ENCODE measurements around the gene C19orf47.
"Not testable (repeated sequence)": the region's sequence is repeated elsewhere in the genome, so short reads cannot be mapped to it uniquely, and the experiment has no call there.

The C19orf47 gene

GRCh38 chr19:40344422-40344821 lies 3.8 kb downstream of the C19orf47 start:
- no peaks in the 10 kb centered on the region for H3K9me3 ChIP-seq (ENCODE audit: control insufficient read depth, insufficient read depth, low read length)
- no CpG with 5 or more reads among the region's 7 CpGs for WGBS (ENCODE audit: insufficient coverage, insufficient read length)
- H3K27ac ChIP-seq (ENCODE audit: low read length), result no peak overlapping the region

GRCh38 chr19:40342644-40343311 lies 5.4 kb downstream of the C19orf47 start:
- H3K4me3 ChIP-seq (ENCODE audit: low read length), result no peak overlapping the region
- H3K9me3 ChIP-seq (ENCODE audit: control insufficient read depth, insufficient read depth, low read length), result no peaks in the 10 kb centered on the region
- H3K4me1 ChIP-seq (ENCODE audit: control insufficient read depth, insufficient read depth, low read length), result no peaks in the 10 kb centered on the region
- H3K27ac ChIP-seq (ENCODE audit: low read length), result no peak overlapping the region
- no peaks in the 10 kb centered on the region for H3K27me3 ChIP-seq (ENCODE audit: control insufficient read depth, insufficient read depth, low read length)
- no peak for DNase-seq (ENCODE audit: low read depth, low spot score)
- no CpG with 5 or more reads among the region's 11 CpGs for WGBS (ENCODE audit: insufficient coverage, insufficient read length)
- no peaks in the 10 kb centered on the region for H3K36me3 ChIP-seq (ENCODE audit: control insufficient read depth, insufficient read depth, low read length)

More at GRCh38 chr19:40344422-40344821, 3.8 kb downstream of the C19orf47 start:
- Histone ChIP-seq H3K27me3 (ENCODE audit: control insufficient read depth, insufficient read depth, low read length) (no peaks in the 10 kb centered on the region), H3K36me3 (ENCODE audit: control insufficient read depth, insufficient read depth, low read length) (no peaks in the 10 kb centered on the region), H3K4me3 (ENCODE audit: low read length) (no peak overlapping the region), H3K4me1 (ENCODE audit: control insufficient read depth, insufficient read depth, low read length) (no peaks in the 10 kb centered on the region)
- DNase-seq (ENCODE audit: low read depth, low spot score), result no peak

GRCh38 chr19:40341601-40342482 lies 6.4 kb downstream of the C19orf47 start:
- no peak for DNase-seq (ENCODE audit: low read depth, low spot score)
- H3K27me3 ChIP-seq (ENCODE audit: control insufficient read depth, insufficient read depth, low read length), result no peaks in the 10 kb centered on the region
- no peak overlapping the region for H3K27ac ChIP-seq (ENCODE audit: low read length)
- H3K36me3 ChIP-seq (ENCODE audit: control insufficient read depth, insufficient read depth, low read length), result no peaks in the 10 kb centered on the region
- H3K4me3 ChIP-seq (ENCODE audit: low read length), result no peak overlapping the region
- WGBS (ENCODE audit: insufficient coverage, insufficient read length), result no CpG with 5 or more reads among the region's 9 CpGs
- H3K9me3 ChIP-seq (ENCODE audit: control insufficient read depth, insufficient read depth, low read length), result no peaks in the 10 kb centered on the region
- no peaks in the 10 kb centered on the region for H3K4me1 ChIP-seq (ENCODE audit: control insufficient read depth, insufficient read depth, low read length)

GRCh38 chr19:40339018-40339728 lies 9.0 kb downstream of the C19orf47 start:
- H3K27me3 ChIP-seq (ENCODE audit: control insufficient read depth, insufficient read depth, low read length), result no peaks in the 10 kb centered on the region
- H3K4me3 ChIP-seq (ENCODE audit: low read length), result no peak overlapping the region
- no peaks in the 10 kb centered on the region for H3K36me3 ChIP-seq (ENCODE audit: control insufficient read depth, insufficient read depth, low read length)
- no CpG with 5 or more reads among the region's 4 CpGs for WGBS (ENCODE audit: insufficient coverage, insufficient read length)
- H3K4me1 ChIP-seq (ENCODE audit: control insufficient read depth, insufficient read depth, low read length), result no peaks in the 10 kb centered on the region
- no peaks in the 10 kb centered on the region for H3K9me3 ChIP-seq (ENCODE audit: control insufficient read depth, insufficient read depth, low read length)
- no peak for DNase-seq (ENCODE audit: low read depth, low spot score)
- H3K27ac ChIP-seq (ENCODE audit: low read length), result no peak overlapping the region

GRCh38 chr19:40337594-40337993 lies 10.6 kb downstream of the C19orf47 start:
- Histone ChIP-seq H3K4me3 (ENCODE audit: low read length) (no peak overlapping the region), H3K27ac (ENCODE audit: low read length) (no peak overlapping the region), H3K36me3 (ENCODE audit: control insufficient read depth, insufficient read depth, low read length) (no peaks in the 10 kb centered on the region), H3K4me1 (ENCODE audit: control insufficient read depth, insufficient read depth, low read length) (no peaks in the 10 kb centered on the region), H3K9me3 (ENCODE audit: control insufficient read depth, insufficient read depth, low read length) (no peaks in the 10 kb centered on the region), H3K27me3 (ENCODE audit: control insufficient read depth, insufficient read depth, low read length) (no peaks in the 10 kb centered on the region)
- no CpG with 5 or more reads among the region's 5 CpGs for WGBS (ENCODE audit: insufficient coverage, insufficient read length)
- DNase-seq (ENCODE audit: low read depth, low spot score), result no peak

- H3K27me3 ChIP-seq (ENCODE audit: control insufficient read depth, insufficient read depth, low read length), result no peaks in the 10 kb centered on the region
- no peak overlapping the region for H3K4me3 ChIP-seq (ENCODE audit: low read length)
- DNase-seq (ENCODE audit: low read depth, low spot score), result no peak
- H3K4me1 ChIP-seq (ENCODE audit: control insufficient read depth, insufficient read depth, low read length), result no peaks in the 10 kb centered on the region
- no peak overlapping the region for H3K27ac ChIP-seq (ENCODE audit: low read length)
- H3K36me3 ChIP-seq (ENCODE audit: control insufficient read depth, insufficient read depth, low read length), result no peaks in the 10 kb centered on the region
- WGBS (ENCODE audit: insufficient coverage, insufficient read length), result no CpG with 5 or more reads among the region's 2 CpGs
- no peaks in the 10 kb centered on the region for H3K9me3 ChIP-seq (ENCODE audit: control insufficient read depth, insufficient read depth, low read length)
Measured at GRCh38 chr19:40337107-40337506, 11.1 kb downstream of the C19orf47 start.

GRCh38 chr19:40336601-40336900 lies 11.6 kb downstream of the C19orf47 start:
- no CpG with 5 or more reads among the region's 2 CpGs for WGBS (ENCODE audit: insufficient coverage, insufficient read length)
- Histone ChIP-seq H3K36me3 (ENCODE audit: control insufficient read depth, insufficient read depth, low read length) (no peaks in the 10 kb centered on the region), H3K27ac (ENCODE audit: low read length) (no peak overlapping the region), H3K9me3 (ENCODE audit: control insufficient read depth, insufficient read depth, low read length) (no peaks in the 10 kb centered on the region), H3K4me1 (ENCODE audit: control insufficient read depth, insufficient read depth, low read length) (no peaks in the 10 kb centered on the region), H3K4me3 (ENCODE audit: low read length) (no peak overlapping the region), H3K27me3 (ENCODE audit: control insufficient read depth, insufficient read depth, low read length) (no peaks in the 10 kb centered on the region)
- DNase-seq (ENCODE audit: low read depth, low spot score), result no peak

GRCh38 chr19:40335855-40336600 lies 12.2 kb downstream of the C19orf47 start:
- WGBS (ENCODE audit: insufficient coverage, insufficient read length), result no CpG with 5 or more reads among the region's 15 CpGs
- no peaks in the 10 kb centered on the region for H3K27me3 ChIP-seq (ENCODE audit: control insufficient read depth, insufficient read depth, low read length)
- no peaks in the 10 kb centered on the region for H3K4me1 ChIP-seq (ENCODE audit: control insufficient read depth, insufficient read depth, low read length)
- no peak for DNase-seq (ENCODE audit: low read depth, low spot score)
- H3K4me3 ChIP-seq (ENCODE audit: low read length), result no peak overlapping the region
- no peak overlapping the region for H3K27ac ChIP-seq (ENCODE audit: low read length)
- H3K36me3 ChIP-seq (ENCODE audit: control insufficient read depth, insufficient read depth, low read length), result 0 out of 2 replicates have a peak, but pooled peaks cover 3% of the 10 kb centered on the region
- no peaks in the 10 kb centered on the region for H3K9me3 ChIP-seq (ENCODE audit: control insufficient read depth, insufficient read depth, low read length)

GRCh38 chr19:40335101-40335500 lies 13.1 kb downstream of the C19orf47 start:
- Histone ChIP-seq H3K27ac (ENCODE audit: low read length) (no peak overlapping the region), H3K27me3 (ENCODE audit: control insufficient read depth, insufficient read depth, low read length) (no peaks in the 10 kb centered on the region), H3K4me3 (ENCODE audit: low read length) (no peak overlapping the region), H3K9me3 (ENCODE audit: control insufficient read depth, insufficient read depth, low read length) (no peaks in the 10 kb centered on the region), H3K4me1 (ENCODE audit: control insufficient read depth, insufficient read depth, low read length) (no peaks in the 10 kb centered on the region), H3K36me3 (ENCODE audit: control insufficient read depth, insufficient read depth, low read length) (0 out of 2 replicates have a peak, but pooled peaks cover 6% of the 10 kb centered on the region)
- no peak for DNase-seq (ENCODE audit: low read depth, low spot score)

GRCh38 chr19:40333083-40333482 lies 15.1 kb downstream of the C19orf47 start:
- not testable (repeated sequence) for H3K27ac ChIP-seq (ENCODE audit: low read length); H3K4me3 ChIP-seq (ENCODE audit: low read length); H3K9me3 ChIP-seq (ENCODE audit: control insufficient read depth, insufficient read depth, low read length); H3K4me1 ChIP-seq (ENCODE audit: control insufficient read depth, insufficient read depth, low read length); H3K27me3 ChIP-seq (ENCODE audit: control insufficient read depth, insufficient read depth, low read length); DNase-seq (ENCODE audit: low read depth, low spot score)
- H3K36me3 ChIP-seq (ENCODE audit: control insufficient read depth, insufficient read depth, low read length), result peaks cover 14% of the 10 kb centered on the region
- WGBS (ENCODE audit: insufficient coverage, insufficient read length), result no CpG with 5 or more reads among the region's 6 CpGs
